Measurements from ENCODE around the gene RIC8A. TPM values are rescaled to one million over a fixed set of nuclear protein-coding genes. Genes with fewer than 3 reads are reported as not detected.
"Not testable (repeated sequence)": the region's sequence is repeated elsewhere in the genome, so short reads cannot be mapped to it uniquely, and the experiment has no call there.

RIC8A gene
- total RNA-seq, 2 experiments from 2014 or later, result 98.7 to 103 TPM

DNA sequence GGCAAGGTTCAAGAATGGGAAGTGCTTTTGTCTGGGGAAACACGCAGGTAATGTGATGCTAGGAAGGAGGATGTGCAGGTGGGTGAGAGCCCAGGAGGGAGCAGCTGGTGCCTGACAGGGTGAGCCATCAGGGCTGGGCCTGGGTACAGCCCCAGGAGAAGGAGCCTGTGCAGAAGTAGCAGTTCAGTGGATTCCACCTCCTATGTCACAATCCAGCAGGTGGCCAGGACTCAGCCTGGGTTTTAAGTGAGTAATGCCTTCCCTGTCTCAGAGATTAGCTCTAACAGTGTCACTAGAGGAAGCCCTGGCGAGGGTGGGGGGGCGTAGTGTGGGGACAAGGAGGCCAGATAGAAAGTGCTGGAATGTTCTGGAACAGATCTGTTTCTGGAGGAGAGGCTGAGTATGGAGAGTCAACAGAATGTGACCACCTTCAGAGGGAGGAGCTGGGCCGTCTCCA, 8.1 kb downstream of the RIC8A start:
- POLR2A ChIA-PET, result interaction anchor here (0.7 to 4.4 kb wide), 4 partner anchors 8 to 58 kb away, joined by 3 to 27 read pairs (median 4); partner anchors contain the start of genes BET1L and RIC8A
- H3K4me1 Mint-ChIP-seq, result peaks cover 21% of the 10 kb centered on the region
- DNase-seq, result no peak
- H3K4me3 Mint-ChIP-seq, result no peak overlapping the region
- no peaks in the 10 kb centered on the region for H3K27me3 Mint-ChIP-seq
- no peak overlapping the region for H3K27ac Mint-ChIP-seq
- H3K36me3 Mint-ChIP-seq (ENCODE audit: low read depth), result peaks cover 46% of the 10 kb centered on the region
- CTCF ChIA-PET, result no interaction called here
- no peaks in the 10 kb centered on the region for H3K9me3 Mint-ChIP-seq

GRCh38 chr11:216081-216974, 8.8 kb downstream of the RIC8A start:
- Mint-ChIP-seq H3K27me3 (no peaks in the 10 kb centered on the region), H3K27ac (no peak overlapping the region), H3K4me1 (peaks cover 14% of the 10 kb centered on the region), H3K9me3 (no peaks in the 10 kb centered on the region), H3K36me3 (ENCODE audit: low read depth) (peaks cover 40% of the 10 kb centered on the region), H3K4me3 (no peak overlapping the region)
- CTCF ChIA-PET, result interaction anchor here (0.7 to 1.4 kb wide), 2 partner anchors 9 to 11 kb away, joined by 3 read pairs; partner anchors contain the start of genes BET1L and RIC8A
- POLR2A ChIA-PET, result interaction anchor here (0.7 to 4.4 kb wide), 6 partner anchors 8 to 57 kb away, joined by 3 to 27 read pairs (median 4); partner anchors contain the start of genes BET1L and RIC8A
- no peak for DNase-seq

DNA sequence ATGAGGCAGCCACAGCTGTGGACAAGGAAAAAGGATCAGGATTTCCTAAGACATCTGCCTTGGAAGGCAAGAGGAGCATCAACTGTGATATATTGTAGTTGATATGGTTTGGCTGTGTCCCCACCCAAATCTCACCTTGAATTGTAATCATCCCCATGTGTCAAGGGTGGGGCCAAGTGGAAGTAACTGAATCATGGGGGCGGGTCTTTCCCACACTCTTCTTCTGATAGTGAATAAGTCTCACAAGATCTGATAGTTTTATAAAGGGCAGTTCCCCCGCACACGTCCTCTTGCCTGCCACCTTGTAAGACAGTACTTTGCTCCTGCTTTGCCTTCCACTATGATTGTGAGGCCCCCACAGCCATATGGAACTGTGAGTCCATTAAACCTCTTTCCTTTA, 10.2 kb downstream of the RIC8A start:
- H3K27ac Mint-ChIP-seq, result no peak overlapping the region
- H3K27me3 Mint-ChIP-seq, result no peaks in the 10 kb centered on the region
- no peak for DNase-seq
- ChIA-PET CTCF (interaction anchor here (1.4 kb wide), 1 partner anchor 10 kb away, joined by 3 read pairs; no protein-coding TSS in a partner anchor), POLR2A (interaction anchor here (0.6 to 4.4 kb wide), 3 partner anchors 10 to 50 kb away, joined by 3 to 27 read pairs (median 4); partner anchors contain the start of genes BET1L and RIC8A)
- H3K4me3 Mint-ChIP-seq, result no peak overlapping the region
- H3K36me3 Mint-ChIP-seq (ENCODE audit: low read depth), result peaks cover 28% of the 10 kb centered on the region
- no peaks in the 10 kb centered on the region for H3K9me3 Mint-ChIP-seq
- H3K4me1 Mint-ChIP-seq, result peaks cover 11% of the 10 kb centered on the region

DNA sequence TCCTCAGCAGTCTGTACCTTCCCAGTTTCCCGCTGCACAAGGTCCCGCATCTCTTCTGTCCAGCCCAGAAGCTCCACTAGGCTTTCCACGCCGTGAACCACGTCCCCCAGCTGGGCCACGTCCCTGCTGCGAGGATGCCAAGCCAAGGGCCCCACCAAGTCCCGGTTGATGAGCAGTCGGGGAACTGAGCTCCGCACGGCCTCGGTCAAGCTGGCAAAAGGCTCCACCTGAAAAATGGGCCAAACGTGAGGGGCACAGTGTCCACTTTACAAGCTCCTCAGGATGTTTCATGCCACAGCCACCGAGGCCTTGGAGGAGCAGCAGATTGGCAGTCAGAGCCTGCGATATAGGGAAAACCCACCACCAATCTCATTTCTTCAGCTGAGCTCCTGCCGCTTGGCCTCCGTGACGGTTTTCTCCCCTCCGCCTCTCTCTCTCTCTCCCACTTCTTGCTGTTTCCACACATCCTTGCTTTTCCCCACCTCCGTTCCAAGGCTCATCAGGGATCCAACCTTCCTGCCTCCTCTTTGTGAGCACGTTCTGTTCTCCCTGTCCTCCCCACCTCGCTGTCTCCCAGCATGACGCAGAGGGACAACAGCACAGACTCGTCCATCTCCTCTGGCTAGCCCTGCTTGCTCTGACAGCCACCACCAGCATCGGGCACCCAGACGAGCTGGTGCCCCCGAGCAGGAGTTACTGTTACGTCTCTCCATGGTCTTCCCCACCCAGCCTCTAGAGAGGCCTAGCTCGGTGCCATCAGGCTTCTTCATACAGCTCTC, 11.5 kb downstream of the RIC8A start:
- Mint-ChIP-seq H3K4me1 (peaks cover 11% of the 10 kb centered on the region), H3K27ac (no peak overlapping the region), H3K9me3 (no peaks in the 10 kb centered on the region), H3K4me3 (no peak overlapping the region), H3K27me3 (no peaks in the 10 kb centered on the region), H3K36me3 (ENCODE audit: low read depth) (peaks cover 15% of the 10 kb centered on the region)
- no peak for DNase-seq
- CTCF ChIA-PET, result interaction anchor here (0.9 kb wide), 1 partner anchor 528 kb away, joined by 3 read pairs; the partner anchor contains the start of gene TALDO1
- POLR2A ChIA-PET, result interaction anchor here (0.6 to 4.4 kb wide), 2 partner anchors 11 to 48 kb away, joined by 3 to 27 read pairs; partner anchors contain the start of genes BET1L and RIC8A

DNA sequence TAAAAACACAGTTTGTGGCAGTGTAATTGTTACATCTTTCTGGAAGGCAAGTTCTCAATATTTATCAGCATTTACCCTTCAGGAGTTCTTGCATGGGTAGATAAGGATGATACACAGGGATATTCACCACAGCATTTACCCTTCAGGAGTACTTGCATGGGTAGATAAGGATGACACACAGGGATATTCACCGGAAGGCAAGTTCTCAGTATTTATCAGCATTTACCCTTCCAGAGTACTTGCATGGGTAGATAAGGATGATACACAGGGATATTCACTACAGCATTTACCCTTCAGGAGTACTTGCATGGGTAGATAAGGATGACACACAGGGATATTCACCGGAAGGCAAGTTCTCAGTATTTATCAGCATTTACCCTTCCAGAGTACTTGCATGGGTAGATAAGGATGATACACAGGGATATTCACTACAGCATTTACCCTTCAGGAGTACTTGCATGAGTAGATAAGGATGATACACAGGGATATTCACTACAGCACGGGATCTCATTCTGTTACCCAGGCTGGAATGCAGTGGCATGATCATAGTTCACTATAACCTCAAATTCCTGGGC, 13.2 kb downstream of the RIC8A start:
- H3K9me3 Mint-ChIP-seq; H3K27me3 Mint-ChIP-seq; H3K27ac Mint-ChIP-seq; H3K36me3 Mint-ChIP-seq (ENCODE audit: low read depth); CTCF ChIA-PET; H3K4me3 Mint-ChIP-seq; DNase-seq: not testable (repeated sequence)
- peaks cover 11% of the 10 kb centered on the region for H3K4me1 Mint-ChIP-seq
- POLR2A ChIA-PET, result interaction anchor here (1.2 kb wide), 1 partner anchor 8 kb away, joined by 3 read pairs; no protein-coding TSS in a partner anchor

DNA sequence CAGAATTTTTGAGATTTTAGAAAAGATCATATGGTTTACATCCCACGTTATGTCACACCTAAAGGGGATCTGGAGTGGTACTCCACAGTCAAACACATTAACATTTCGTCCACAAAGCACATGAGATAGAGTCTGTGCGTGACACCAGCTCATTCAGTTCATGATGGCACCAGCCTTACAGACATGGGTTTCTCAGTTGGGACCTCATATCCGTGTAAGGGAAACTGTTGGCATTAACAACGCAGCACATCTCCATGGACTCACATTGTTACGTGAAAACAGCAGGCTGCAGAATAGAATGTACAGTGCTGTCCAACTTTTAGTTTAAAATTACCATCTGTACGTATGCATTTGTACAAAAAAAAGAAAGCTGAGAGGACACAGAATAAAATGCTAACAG, 14.0 kb downstream of the RIC8A start:
- Mint-ChIP-seq H3K27ac (no peak overlapping the region), H3K9me3 (no peaks in the 10 kb centered on the region), H3K4me3 (no peak overlapping the region), H3K4me1 (peaks cover 15% of the 10 kb centered on the region), H3K36me3 (ENCODE audit: low read depth) (no peaks in the 10 kb centered on the region), H3K27me3 (no peaks in the 10 kb centered on the region)
- CTCF ChIA-PET, result no interaction called here
- DNase-seq, result no peak
- POLR2A ChIA-PET, result interaction anchor here (1.2 kb wide), 1 partner anchor 9 kb away, joined by 3 read pairs; no protein-coding TSS in a partner anchor

DNA sequence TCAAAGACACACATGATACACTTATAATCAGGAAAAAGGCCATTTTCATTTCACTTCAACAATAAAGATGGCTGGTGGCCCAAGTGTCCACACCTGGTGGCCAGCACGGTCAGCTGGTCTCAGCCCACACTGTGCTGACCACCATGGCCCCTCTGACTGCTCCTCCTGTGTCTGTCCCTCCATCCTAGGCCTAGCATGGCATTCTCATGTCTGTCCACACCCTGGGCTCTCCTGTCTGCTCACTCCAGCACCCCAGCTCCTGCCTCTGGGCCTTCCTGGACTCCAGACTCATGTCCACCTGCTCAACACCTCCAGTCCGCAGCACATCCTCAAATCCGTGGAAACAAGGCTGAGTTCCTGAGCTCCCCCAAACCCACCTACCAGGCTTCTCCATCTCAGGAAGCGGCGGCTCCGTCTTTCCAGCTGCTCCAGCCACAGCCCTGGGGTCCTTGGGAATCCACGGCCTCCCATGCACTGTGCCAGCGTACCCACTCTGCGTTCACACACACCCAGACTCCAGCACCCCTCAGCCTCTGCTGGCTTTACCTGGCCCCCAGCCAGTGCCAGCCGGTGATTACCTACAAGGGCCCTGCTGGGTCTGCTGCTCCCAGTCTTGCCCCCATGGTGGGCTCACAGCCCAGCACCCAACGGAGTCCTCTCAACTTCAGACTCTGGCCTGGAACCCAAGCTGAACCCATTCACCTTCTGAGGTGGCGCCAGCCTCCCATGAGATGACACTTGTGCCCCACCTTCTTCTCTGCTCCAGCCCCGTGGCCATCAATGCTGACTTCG, 14.7 kb downstream of the RIC8A start:
- H3K27ac Mint-ChIP-seq, result no peak overlapping the region
- POLR2A ChIA-PET, result interaction anchor here (1.2 kb wide), 1 partner anchor 10 kb away, joined by 3 read pairs; no protein-coding TSS in a partner anchor

DNA sequence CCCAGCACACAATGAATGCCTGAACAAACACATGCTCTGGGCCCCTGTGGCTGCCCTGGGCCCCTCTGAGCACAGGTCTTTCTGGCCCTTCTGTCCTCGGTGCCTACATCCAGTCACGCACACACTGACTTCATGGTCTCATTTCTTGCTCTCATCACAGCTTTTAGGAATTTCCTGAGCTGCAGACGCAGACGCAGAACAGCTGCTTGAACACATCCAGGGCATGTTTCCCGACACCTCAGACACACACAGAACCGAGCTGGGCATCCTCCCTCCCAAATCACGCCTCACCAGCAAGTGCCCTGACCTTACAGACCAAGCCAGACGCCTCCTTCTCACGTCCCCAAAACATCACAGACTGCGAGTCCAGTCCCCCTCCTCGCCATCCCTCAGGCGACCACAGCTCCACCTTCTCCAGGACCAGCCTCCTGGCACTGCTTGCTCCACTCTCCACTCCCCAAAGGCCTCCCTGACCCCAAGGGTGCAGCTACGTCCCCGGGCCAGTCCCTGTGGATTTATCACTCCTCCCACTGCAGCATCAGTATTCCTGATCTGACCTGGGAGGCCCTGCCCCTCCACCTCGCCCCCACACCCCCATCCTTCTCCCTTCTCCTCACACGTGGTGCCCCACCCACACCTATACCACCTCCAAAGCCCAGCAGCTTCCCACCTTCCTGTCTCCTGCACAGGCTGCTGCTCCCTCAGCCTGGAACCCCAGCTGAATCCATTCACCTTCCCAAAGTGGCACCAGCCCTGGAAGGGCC, 15.7 kb downstream of the RIC8A start:
- Mint-ChIP-seq H3K9me3 (no peaks in the 10 kb centered on the region), H3K27ac (no peak overlapping the region), H3K27me3 (no peaks in the 10 kb centered on the region), H3K4me1 (peaks cover 4% of the 10 kb centered on the region), H3K36me3 (ENCODE audit: low read depth) (no peaks in the 10 kb centered on the region), H3K4me3 (no peak overlapping the region)
- POLR2A ChIA-PET, result interaction anchor here (0.8 kb wide), 1 partner anchor 14 kb away, joined by 4 read pairs; the partner anchor contains the start of gene PSMD13
- CTCF ChIA-PET, result interaction anchor here (1.1 kb wide), 1 partner anchor 28 kb away, joined by 3 read pairs; no protein-coding TSS in a partner anchor
- no peak for DNase-seq

More for the DNA sequence above, 14.7 kb downstream of the RIC8A start:
- Mint-ChIP-seq H3K4me3 (no peak overlapping the region), H3K36me3 (ENCODE audit: low read depth) (no peaks in the 10 kb centered on the region), H3K27me3 (no peaks in the 10 kb centered on the region), H3K9me3 (no peaks in the 10 kb centered on the region), H3K4me1 (peaks cover 13% of the 10 kb centered on the region)
- CTCF ChIA-PET, result no interaction called here
- DNase-seq, result no peak

DNA sequence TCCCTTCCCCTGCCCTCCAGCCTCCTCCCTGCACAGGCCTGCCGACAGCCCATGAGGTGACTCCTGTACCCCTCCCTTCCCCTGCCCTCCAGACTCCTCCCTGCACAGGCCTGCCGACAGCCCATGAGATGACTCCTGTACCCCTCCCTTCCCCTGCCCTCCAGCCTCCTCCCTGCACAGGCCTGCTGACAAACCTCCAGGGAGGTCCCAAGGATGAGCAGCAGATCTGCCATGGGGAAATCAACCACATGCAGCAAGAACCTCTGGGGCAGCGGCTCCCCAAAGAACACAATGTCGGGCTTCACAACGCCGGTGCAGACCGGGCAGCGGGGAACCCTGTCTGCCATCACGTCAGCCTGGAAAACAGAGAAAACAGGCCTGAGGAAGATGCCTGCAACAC, 16.4 kb downstream of the RIC8A start:
- no peak overlapping the region for H3K27ac Mint-ChIP-seq
- POLR2A ChIA-PET, result interaction anchor here (0.8 kb wide), 1 partner anchor 13 kb away, joined by 4 read pairs; the partner anchor contains the start of gene PSMD13
- H3K36me3 Mint-ChIP-seq (ENCODE audit: low read depth), result no peaks in the 10 kb centered on the region
- CTCF ChIA-PET, result interaction anchor here (1.1 kb wide), 1 partner anchor 27 kb away, joined by 3 read pairs; no protein-coding TSS in a partner anchor
- no peaks in the 10 kb centered on the region for H3K9me3 Mint-ChIP-seq
- DNase-seq, result no peak
- no peaks in the 10 kb centered on the region for H3K27me3 Mint-ChIP-seq
- peaks cover 4% of the 10 kb centered on the region for H3K4me1 Mint-ChIP-seq
- H3K4me3 Mint-ChIP-seq, result no peak overlapping the region

GRCh38 chr11:224424-224823, 16.9 kb downstream of the RIC8A start:
- Mint-ChIP-seq H3K4me1 (peaks cover 4% of the 10 kb centered on the region), H3K4me3 (no peak overlapping the region), H3K36me3 (ENCODE audit: low read depth) (no peaks in the 10 kb centered on the region), H3K27ac (no peak overlapping the region), H3K27me3 (no peaks in the 10 kb centered on the region), H3K9me3 (no peaks in the 10 kb centered on the region)
- CTCF ChIA-PET, result no interaction called here
- no peak for DNase-seq
- POLR2A ChIA-PET, result no interaction called here

DNA sequence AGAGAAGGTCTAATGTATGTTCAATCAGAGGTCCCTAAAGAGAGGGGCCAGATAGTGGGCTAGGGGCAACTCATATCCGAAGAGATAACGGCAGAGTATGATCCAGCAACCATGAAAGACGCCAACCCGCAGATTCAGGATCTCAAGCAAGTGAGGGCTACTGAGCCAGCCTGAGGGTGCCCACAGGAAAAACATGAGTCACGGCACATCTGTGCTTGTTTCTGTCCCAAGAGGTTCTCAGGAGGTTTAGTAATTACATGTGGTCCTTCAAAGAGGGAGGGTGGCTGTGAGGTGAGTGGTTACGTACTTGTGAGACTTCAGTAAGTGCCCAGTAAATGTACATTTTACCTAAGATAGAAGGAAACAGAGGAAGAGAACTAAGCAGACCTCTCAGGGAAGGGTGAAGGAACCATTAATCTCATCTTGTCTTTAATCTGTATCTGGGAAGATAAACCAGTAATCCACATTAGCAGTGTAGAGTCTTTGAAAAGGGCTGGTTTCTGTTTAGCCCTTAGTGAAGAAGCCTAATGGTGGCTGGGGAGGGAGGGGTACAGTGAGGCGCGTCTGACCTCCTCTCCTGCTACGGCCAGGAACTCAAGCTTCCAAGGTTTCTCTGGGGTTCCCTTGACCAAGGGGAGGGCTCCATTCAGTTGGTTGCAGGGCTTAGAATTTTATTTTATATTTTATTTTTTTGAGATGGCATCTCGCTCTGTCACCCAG, 18.4 kb downstream of the RIC8A start:
- no peak for DNase-seq
- Mint-ChIP-seq H3K4me3 (no peak overlapping the region), H3K4me1 (peaks cover 4% of the 10 kb centered on the region), H3K36me3 (ENCODE audit: low read depth) (peaks cover 5% of the 10 kb centered on the region), H3K9me3 (no peaks in the 10 kb centered on the region), H3K27ac (no peak overlapping the region), H3K27me3 (no peaks in the 10 kb centered on the region)
- ChIA-PET POLR2A (no interaction called here), CTCF (no interaction called here)
